ENCODE results near the gene RAB9A.

- TF ChIP-seq, protein P1, sequence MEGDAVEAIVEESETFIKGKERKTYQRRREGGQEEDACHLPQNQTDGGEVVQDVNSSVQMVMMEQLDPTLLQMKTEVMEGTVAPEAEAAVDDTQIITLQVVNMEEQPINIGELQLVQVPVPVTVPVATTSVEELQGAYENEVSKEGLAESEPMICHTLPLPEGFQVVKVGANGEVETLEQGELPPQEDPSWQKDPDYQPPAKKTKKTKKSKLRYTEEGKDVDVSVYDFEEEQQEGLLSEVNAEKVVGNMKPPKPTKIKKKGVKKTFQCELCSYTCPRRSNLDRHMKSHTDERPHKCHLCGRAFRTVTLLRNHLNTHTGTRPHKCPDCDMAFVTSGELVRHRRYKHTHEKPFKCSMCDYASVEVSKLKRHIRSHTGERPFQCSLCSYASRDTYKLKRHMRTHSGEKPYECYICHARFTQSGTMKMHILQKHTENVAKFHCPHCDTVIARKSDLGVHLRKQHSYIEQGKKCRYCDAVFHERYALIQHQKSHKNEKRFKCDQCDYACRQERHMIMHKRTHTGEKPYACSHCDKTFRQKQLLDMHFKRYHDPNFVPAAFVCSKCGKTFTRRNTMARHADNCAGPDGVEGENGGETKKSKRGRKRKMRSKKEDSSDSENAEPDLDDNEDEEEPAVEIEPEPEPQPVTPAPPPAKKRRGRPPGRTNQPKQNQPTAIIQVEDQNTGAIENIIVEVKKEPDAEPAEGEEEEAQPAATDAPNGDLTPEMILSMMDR (IDR thresholded peaks at IDR 0.05) = no peak
- TF ChIP-seq SIN3A (IDR thresholded peaks at IDR 0.05; ENCODE audit: borderline replicate concordance, insufficient read depth, low read depth, low read length) (no peak), POLR2AphosphoS5 (IDR thresholded peaks at IDR 0.05; ENCODE audit: low read depth, low read length) (no peak), REST (IDR thresholded peaks at IDR 0.05; ENCODE audit: insufficient read depth in 1 of 2, low read depth in 2 of 2, low read length in 1 of 2) (no peak)
These were observed 65.8 kb downstream of the RAB9A start for GRCh38 chrX:13754765-13755164.
